HG02571 (cell line): ENCODE results near the gene TULP3.
"Not testable (repeated sequence)": the region's sequence is repeated elsewhere in the genome, so short reads cannot be mapped to it uniquely, and the experiment has no call there.

Experiments used
- ATAC-seq: cut with Tn5 transposase; IDR thresholded peaks from one replicate; pipeline ENCODE4 v1.9.1; 2021; ENCODE audit warnings: mild to moderate bottlenecking, moderate library complexity; ENCODE audit not compliant: unreplicated experiment

TULP3 gene, protein sequence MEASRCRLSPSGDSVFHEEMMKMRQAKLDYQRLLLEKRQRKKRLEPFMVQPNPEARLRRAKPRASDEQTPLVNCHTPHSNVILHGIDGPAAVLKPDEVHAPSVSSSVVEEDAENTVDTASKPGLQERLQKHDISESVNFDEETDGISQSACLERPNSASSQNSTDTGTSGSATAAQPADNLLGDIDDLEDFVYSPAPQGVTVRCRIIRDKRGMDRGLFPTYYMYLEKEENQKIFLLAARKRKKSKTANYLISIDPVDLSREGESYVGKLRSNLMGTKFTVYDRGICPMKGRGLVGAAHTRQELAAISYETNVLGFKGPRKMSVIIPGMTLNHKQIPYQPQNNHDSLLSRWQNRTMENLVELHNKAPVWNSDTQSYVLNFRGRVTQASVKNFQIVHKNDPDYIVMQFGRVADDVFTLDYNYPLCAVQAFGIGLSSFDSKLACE

DNA sequence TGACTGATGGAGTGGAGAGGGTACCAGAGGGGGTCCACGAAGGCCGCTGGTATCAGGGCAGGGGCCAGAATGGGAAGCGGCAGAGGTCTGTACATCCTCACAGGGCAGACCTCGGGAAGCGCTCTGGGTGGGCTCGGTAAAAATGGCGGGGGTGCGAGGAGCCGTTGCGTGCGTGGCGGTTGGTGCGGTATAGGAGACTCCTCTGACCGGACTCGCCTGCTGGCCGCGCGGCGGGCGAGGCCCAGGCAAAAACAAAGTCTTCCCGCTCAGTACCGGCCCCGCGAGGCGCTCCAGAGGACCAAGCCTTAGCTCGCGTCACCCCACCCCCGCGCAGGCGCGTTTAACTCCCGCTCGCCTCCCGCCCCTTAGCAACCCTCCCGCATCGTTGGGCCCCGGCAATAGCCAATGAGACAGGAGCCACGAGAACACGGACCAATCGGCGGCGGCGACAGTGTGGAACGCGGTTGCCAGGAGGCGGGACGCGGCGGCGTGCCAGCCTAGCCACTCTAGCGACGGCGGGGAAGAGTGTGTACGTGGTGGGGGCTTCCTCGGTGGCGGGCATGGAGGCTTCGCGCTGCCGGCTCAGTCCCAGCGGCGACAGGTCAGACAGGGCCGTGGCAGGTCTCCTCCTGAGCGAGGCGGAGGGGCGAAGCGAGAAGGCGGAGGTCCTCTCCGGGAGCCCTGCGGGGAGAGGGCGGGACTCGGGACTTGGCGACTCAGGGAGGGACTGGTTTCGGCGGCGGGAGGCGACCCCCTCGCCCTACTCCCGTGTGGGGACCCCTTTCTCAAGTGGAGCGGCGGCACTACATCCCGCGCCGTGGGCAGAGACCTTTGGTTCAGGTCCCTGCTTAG is at the start of gene TULP3:
TSS of gene TULP3 (plus strand) at position 504 of the 852 bp plus-strand sequence. CDS start at position 561, 57 bp downstream.
- peak; percentile 98 for ATAC-seq

DNA sequence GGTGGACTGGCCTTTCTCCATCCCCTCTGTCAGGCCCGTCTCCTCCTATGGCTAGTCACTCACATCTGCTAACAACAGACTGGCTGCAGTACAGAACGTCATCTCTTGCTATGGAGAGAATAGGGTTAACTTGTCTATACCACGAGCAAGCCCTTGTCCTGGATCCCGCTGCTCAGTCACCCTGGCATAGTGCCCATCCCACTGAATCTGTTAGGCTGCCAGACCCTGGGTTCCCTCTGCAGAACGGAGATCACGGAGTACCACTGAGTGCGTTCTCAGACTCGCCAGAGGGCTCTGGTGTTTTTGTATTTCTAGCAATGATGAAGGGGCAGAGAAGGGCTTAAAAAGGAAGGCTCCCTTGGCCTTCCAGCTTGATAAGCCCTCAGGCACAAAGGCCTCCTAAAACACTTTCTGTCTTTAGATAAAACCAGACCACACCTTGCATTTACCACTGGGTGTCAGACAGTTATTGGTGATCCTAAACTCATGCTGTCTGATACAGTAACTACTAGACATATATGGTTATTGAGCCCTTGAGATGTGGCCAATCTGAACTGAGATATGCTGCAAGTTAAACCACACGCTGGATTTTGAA is 49.5 kb upstream of the TULP3 start:
- no peak for ATAC-seq

DNA sequence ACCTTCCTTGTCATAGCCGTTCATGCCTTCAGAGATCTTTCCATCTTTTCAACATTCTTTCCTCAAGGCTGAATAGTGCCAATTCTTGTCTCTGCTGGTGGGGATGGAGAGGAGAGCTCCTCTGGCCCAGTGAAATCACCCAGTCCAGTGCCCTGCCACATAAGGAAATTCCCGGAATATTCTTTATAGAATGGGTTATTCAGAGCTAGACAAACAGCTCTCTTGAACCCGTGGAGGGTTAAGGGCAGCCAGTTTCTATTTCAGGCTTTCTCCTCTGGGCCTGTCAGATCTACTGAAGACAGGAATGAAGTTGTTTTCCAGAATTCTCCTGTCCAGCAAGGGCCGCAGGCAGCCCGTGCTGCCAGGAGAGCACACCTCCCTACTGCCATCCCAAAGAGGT is 47.7 kb upstream of the TULP3 start:
- ATAC-seq: no peak

DNA sequence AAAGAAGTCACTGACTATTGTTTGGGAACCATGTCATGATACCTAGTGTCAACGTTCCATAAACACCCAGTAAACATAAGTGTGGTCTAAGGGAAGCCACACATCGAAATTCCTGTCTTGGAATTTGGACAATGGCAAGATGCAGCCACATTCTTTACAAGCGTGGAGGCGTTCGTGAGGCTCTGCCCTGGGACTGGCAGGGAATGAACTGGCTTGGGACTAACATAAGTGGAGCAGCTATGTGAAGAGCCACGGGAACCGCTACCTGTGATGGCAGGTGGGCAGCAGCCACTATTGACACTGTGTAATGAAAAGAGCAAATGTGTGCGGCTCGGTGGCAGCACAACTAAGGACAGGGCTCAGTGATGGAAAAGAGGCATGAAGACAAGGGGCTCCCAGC is 45.9 kb upstream of the TULP3 start:
- ATAC-seq: no peak

DNA sequence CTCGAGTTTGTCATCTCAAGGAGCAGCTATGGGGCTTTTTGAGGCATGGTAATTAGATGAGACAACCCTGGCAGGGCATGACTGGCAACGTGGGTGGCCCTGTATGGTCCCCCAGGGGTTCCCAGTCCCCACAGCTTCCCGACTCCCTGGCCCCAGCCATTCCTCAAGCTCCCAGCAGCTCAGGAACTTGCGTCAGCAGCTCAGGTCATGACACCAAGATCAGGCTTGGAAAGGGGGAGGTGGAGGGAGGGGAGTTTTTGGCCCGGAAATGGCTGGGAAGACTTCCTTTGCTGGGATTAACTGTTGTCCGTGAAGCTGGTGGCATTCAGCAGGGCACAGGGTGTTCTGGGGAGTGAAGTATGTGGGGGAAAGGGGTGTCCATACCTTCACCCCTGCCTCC is 45.4 kb upstream of the TULP3 start:
- no peak for ATAC-seq

DNA sequence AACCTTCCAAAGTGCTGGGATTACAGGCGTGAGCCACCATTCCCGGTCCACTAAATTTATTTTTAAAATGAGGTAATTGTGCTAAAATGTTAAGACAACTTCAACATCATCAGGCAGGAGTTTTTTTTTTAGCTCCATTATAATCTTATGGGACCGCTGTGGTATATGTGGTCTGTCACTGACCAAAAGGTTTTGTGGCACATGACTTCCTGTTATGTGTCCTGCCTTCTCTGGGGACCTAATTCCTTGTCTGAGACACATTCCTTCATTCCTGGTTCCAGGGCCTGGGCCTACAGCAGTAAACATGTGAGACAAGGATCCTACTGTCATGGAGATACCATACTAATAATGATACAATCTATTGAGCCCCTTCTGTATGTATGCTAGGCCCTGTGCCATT is 38.8 kb upstream of the TULP3 start:
- no peak for ATAC-seq

DNA sequence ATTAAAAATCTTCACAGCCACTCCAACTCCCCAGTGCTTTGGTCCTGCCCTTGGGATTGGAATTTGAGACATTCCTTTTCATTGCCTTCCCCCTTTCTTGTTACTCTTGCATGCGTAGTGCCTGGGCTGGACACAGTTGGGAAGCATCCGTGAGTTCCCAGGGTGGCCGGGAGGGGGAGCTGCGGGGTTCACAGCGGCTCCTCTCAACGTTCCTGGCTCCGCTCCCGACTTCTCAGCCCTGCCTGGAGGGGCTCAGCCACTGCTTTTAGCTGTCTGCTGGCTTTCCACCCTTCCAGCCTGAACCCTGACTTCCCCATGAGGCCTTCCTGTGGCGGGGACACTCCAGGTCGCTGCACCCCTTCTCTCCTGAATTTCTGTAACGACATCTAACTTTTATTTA is 37.1 kb upstream of the TULP3 start:
- no peak for ATAC-seq

DNA sequence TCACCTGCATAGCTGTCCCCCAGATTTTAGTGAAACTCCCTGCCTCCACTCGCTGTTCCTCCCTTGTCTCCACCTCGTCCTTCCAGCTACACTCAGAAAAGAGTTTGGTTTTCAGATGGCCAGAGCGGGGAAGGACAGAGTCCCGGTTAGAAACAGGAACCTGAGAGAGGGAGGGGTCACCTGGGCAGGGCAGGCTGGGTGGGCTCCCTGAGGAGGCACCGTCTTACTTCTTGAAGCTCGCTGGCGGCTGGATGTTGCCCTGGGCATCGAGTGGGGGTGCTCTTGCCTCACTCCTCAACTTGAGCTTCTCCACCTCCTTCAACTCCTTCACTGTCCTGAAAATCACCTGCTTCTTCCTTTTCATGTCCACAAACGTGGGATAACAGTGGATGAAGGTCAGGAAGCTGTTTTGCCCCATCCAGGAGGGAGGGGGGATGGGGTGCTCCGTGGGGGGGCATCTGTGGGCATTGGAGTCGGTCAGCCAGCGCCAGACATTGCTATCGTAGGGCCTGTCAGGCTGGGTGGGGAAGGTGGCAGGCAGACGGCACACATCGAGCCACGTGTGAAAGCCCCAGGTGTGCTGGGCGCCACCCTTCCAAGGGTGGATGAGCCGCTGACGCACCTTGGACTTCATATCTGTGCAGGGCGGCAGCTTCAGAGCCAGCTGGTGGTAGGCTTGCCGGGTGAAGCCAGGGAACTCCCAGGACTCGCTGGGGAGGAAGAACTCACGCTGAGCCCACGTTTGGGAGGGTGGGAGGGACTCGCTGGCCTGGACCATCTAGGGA is 35.8 kb upstream of the TULP3 start:
- ATAC-seq: no peak

DNA sequence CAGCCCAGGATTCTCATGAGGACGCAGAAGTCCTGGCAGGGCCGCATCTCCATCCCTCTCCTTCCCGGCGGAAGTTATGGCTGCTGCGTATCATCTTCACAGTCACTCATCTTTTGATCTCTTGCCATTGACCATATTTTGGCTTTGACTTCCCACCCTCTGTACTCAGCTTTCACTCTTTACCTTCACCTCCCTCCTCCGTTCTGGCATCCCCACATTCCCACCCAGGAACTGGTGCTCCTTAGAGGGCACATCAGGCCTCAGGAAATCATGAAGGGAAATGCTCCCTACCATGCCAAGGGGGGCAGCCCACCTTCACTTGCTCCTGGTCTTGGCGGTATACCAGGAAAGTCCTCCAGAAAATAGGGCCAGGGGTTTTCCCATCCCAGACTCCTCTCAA is 35.1 kb upstream of the TULP3 start:
- ATAC-seq: no peak

DNA sequence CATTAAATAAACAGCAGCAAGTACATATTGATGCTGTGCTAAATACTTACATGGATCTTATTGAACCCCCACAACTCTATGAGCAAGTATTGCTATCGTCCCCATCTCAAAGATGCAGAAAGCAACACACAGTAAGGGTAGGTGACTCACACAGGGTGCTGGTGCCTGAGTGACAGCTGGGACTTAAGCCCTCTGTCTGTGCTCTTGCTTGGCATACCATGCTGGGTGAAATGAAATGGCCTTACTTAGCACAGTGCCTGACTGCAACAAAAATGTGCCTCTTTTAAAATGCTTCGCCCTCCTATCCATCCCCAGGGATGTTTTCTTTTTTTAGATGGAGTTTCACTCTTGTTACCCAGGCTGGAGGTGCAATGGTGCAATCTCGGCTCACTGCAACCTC is 34.6 kb upstream of the TULP3 start:
- no peak for ATAC-seq

DNA sequence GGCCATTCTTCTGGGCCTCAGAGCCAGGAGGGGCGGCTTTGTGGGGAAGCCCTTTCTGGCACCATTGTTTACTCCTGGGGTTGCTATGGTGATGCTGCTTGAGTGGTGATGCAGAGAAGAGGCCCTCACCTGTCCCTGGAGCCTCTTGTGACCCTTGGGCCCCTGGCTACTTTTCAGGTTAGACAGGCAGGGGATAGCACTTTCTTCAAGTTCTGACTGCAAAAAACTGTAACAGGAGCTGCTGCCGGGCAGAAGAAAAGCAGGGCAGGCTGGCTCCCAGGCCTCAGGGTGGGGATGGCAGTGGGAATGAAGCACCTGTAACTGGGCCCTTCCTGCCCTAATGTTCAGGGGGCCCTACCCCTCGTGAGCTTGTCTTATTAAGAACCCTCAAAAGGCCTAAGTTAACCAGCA is 33.7 kb upstream of the TULP3 start, which contains the start of gene TEX52:
TSS of gene TEX52 (minus strand) at position 19 of the 411 bp plus-strand sequence. CDS start at position 6, 13 bp downstream.
- ATAC-seq: no peak

DNA sequence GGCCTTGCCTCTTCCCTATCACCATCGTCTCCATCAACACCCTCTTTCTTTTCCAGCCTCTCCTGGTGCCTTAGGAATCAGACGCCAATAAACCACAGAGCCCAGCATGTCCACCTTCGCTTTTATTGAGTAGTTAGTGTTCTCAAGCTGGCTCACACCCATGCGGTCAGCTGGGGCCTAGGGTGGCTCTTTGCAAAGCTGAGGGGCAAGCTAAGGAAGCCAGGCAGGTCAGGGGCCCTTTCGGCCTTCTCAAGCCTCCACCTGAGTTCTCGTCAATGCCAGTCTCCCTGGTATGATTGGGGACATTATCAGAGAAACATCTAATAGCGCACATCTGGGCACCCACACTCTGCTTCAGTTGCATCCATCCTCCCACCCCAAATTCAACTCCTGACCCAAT is 33.1 kb upstream of the TULP3 start:
- ATAC-seq: no peak

DNA sequence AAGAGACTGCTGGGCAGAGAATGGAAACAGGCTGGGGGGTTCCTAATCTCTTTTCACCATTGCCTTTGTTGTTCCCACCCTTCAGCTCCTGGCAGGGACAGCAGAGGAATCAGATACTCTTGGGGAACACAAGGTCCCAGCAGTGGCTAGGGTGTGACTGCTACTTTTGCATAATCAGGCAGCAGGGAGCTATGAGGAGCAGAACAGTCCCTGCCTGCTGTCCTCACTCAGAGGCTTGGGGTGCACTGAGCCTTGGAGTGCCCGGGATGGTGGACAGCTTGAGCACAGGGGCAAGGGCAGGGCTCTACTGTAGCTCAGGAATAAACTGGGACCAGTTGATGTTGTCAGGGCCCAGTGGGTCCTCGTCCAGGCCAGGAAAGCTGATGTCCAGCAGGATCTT is 32.4 kb upstream of the TULP3 start:
- no peak for ATAC-seq

DNA sequence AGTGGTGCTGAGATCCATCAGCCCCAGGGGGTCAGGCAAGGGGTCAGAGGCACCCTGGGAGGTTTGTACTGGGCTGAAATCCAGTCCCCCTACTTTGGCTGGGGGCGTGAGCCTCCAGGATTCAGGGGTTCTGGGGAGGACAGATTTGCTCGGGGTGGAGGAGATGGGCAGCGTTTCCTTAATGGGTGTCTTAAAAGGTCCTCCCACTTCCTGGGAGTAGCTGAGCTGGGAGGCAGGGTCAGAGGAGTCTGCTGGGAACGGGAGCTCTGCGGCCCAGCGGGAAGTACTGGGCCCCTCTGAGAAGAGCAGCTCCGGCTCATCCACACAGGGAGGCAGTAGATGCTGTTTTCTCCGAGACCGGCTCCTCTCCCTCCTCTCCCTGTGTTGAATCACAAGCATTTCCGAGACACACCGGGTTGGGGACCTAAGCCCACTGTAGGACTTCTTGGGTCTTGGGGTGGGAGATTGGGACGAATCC is 31.7 kb upstream of the TULP3 start:
- ATAC-seq: no peak

DNA sequence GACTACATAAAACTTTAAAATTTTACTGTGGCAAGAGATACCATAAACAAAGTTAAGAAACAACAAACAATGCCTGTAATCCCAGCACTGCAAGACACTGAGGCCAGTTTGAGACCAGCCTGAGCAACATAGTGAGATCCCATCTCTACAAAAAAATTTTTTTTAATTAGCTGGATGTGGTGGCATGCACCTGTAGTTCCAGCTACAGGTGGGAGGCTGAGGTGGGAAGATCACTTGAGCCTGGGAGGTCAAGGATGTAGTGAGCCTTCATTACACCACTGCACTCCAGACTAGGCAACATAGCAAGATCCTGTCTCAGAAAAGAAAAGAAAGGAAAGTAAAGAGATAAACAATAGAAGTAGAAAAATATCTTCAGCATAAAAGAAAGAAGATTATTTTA is 30.5 kb upstream of the TULP3 start:
- ATAC-seq: no peak

DNA sequence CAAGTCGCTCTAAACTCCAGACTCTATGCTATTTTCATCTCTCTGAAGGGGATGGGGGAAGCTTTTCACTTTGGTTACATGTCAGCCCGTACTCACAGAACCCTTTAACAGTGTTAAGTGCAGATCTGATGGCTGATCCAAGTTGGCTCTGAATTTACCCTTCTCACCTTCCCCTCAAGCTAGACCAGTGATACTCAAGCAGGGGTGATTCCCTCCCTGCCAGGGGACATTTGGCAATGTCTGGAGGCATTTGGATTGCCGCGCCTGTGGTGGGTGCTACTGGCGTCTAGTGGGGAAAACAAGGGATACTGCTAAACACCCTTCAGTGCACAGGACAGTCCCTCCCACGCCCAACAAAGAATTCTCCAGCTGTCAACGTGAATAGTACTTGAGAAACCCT is 27.8 kb upstream of the TULP3 start:
- ATAC-seq: no peak

DNA sequence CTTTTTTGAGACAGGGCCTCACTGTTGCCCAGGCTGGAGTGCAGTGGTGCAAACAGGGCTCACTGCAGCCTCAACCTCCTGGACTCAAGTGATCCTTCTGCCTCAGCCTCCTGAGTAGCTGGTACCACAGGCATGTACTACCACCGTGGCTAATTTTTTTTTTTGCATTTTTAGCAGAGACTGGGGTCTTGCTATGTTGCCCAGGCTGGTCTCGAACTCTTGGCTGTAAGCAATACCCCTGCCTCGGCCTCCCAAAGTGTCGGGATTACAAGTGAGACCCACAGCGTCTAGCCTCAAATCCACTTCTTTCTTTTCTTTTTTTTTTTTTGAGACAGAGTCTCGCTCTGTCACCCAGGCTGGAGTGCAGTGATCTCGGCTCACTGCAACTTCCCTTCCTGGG is 27.3 kb upstream of the TULP3 start:
- ATAC-seq: not testable (repeated sequence)

DNA sequence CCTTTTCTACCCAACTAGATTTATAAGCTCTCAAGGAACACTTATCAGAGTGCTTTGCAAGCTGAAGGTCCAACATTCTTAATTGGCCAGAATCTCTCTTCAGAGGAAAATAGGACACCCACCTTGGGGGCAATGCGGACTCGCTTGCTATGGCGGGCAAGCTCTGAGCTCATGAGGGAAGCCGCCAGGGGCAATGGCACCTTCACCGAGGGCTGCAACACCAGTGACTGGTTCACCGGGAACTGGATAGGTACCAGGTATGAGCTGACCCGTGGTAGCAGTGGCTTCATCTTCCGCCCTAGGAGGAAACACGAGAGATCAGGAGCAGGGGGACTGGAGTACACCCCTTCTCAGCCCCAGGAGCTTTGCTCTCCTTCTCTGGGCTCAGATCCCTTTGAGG is 26.5 kb upstream of the TULP3 start:
- no peak for ATAC-seq

DNA sequence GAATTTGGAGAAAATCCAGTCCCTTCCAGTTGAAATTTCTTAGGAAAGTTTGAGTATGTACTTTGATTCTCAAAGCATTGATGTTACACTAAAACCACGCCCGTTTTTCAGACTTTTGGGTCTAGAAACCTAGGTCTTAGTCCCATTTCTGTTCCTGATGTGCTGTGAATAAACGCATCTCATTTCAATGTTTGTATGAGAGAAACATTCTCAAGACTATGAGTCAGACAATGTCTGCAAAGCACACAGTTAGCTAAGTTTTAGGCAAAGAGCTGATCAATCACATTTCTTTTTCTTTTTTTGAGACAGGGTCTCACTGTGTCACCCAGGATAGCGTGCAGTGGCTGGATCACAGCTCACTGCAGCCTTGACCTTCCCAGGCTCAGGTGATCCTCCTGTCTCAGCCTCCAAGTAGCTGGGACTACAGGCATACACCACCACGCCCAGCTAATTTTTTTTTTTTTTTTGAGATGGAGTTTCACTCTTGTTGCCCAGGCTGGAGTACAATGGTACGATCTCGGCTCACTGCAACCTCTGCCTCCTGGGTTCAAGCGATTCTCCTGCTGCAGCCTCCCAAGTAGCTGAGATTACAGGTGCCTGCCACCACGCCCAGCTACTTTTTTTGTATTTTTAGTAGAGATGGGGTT is 21.6 kb upstream of the TULP3 start:
- ATAC-seq: not testable (repeated sequence)

DNA sequence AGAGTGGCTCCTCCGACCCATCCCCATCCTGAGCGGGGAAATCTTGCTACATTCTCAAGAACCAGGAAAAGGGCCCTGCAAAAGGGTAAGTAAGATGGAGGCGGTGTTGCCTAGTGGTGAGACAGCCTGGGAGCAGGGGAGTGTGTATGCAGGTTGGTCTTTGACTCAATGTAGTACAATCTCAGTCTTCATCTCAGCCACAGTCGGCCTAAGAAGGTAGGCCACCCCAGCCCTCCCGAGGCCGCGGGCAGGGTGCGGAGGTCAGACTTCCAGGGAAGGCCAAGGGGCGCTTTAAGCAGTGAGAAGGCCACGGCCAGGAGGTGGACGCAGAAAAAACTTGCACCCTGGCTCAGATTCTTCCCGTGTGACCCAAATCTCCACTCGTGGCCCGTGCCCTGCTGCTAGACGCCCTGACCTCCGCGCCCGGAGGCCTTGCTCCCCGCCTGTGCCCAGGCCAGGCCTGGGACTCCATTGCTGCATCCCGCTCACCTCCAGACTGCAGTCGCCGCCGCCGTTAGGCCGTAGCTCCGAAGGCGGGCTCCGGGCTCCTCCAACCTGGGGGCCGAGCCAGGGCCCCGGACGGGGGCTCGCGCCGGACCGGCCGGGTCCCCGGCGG is 14.2 kb upstream of the TULP3 start:
- peak; percentile 39 for ATAC-seq
